GM12874 (cell line): ENCODE measurements around the gene MYL5.

Experiments used
- CTCF ChIP-seq: IDR thresholded peaks from 2 replicates; pipeline ENCODE4 v1.5.1; 2011; ENCODE audit warnings: low read depth, mild to moderate bottlenecking, control low read depth, low read length, moderate library complexity; ENCODE audit not compliant: insufficient read depth

Gene MYL5

DNA sequence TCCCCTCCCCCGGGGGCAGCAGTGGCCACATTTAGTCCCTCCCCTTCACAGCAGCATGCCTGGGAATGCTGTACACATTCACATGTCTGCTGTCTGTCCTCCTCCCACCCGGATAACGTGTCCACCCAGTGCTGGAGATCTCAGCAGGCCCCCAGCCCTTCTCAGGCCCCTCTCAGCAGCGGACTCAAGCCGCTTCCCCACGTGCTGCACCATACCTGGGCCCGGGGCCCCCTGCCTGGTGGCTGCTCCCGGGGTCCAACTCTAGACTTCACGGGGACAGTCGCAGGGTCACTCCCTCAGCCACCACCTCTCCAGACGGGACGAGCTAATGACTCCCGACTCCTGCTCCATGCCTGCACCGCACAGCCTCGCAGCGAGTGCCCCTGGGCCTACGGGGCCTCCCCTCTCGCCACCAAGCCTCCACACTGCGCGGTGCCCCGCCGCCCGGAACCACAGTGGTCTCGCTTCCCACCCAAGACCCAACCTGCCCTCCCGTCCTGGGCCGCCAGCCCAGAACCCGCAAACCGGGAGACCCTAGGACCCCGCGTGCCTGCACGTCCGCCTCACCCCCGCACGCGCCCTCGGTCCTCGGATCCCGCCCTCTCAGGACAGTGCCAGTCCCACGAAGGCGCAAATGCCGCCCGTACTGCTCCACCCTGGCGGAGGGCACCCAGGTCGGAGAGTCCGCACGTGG lies 30.0 kb downstream of the MYL5 start:
- no peak for TF ChIP-seq CTCF

DNA sequence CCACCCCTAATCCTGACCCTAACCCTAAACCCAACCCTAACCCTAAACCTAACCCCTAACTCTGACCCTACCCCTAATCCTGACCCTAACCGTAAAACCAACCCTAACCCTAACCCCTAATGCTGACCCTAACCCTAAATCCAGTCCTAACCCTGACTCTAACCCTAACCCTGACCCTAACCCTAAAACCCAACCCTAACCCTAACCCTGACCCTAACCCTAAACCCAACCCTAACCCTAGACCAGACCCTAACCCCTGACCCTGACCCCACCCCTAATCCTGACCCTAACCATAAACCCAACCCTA lies 30.6 kb downstream of the MYL5 start:
- no peak for TF ChIP-seq CTCF

DNA sequence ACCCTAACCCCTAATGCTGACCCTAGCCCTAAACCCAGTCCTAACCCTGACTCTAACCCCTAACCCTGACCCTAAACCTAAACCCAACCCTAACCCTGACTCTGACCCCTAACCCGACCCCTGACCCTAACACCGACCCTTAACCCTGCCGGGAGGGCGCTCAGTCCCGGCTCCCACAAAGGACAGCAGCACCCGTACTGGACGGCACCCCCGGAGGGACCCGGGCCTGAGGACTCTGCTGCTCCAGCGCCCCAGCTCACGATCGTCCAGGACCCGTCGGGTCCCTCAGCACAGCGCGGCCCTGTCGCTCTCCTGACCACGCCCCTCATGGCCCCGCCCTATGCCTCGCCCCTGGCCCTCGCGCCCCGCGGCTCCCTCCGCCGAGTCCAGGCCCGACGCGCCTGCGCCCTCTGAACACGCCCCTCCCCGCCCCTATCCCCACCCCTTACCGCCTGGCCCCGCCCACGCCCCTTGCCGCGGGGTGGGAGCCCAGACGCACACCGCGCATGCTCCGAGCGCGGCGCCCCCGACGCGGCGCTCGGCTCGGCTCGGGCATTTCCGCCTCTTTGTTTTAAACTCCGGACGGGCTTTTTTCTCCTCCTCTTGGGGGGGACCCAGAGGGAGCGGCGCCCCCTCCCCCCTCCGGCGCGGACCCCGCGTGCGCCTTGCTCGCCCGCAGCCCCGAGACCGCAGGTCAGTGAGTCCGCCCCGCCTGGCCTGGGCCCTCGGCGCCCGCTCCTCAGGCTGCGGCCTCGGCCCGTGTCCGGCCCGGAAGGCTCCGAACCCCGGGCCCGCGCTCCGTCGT lies 31.1 kb downstream of the MYL5 start, which contains the start of gene PCGF3:
Gene PCGF3, plus strand, starts transcription at position 555 of the 805 bp plus-strand sequence. CDS start 27,849 bp downstream, outside the sequence.
- TF ChIP-seq CTCF: no peak

DNA sequence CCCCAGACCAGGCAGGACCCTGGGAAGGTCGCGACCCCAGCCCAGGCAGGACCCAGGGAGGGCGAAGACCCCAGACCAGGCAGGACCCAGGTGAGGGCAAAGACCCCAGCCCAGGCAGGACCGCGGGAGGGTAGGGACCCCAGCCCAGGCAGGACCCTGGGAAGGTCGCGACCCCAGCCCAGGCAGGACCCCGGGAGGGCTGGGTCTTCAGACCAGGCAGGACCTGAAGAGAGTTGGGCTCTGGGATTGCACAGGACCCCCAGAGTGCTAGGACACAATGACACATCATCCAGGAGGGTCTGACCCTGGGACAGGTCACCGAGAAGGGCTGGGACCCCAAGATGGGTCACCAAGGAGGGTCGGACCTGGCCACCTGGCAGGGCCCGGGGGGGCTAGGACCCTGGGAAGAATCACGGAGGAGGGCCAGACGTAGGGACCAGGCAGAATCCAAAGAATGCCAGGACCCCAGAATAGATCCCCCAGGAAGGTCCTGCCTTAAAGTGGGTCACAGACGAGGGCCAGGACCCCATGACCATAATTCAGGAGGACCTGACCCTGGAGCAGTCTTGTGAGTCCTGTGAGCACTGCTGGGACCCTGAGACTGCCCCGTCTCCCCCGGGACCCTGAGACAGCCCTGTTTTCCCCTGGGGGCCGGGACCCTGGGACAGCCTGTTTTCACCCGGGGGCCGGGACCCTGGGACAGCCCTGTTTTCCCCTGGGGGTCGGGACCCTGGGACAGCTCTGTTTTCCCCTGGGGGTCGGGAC lies 32.7 kb downstream of the MYL5 start:
- no peak for TF ChIP-seq CTCF

- no peak for TF ChIP-seq CTCF
These were observed 33.7 kb downstream of the MYL5 start for GRCh38 chr4:707929-708630.

GRCh38 chr4:708631-708933 lies 34.2 kb downstream of the MYL5 start:
- TF ChIP-seq CTCF: no peak

- no peak for TF ChIP-seq CTCF
These were observed 35.0 kb downstream of the MYL5 start for GRCh38 chr4:709348-709747.
